Gastroesophageal sphincter (tissue), 4 donors: ENCODE measurements around the gene KCND3. TPM values are rescaled to one million over a fixed set of nuclear protein-coding genes. Genes with fewer than 3 reads are reported as not detected.

Experiments
- ATAC-seq: fragments of 150-250 bp; one replicate; pipeline ENCODE4 v1.9.1; 2016; ENCODE audit warnings: mild to moderate bottlenecking, moderate library complexity
- H3K27ac ChIP-seq, 4 donors: fragments of 200-600 bp; sonication (generic) in 3 of 4; 1 replicate in 3 of 4; 2 replicates in 1 of 4; pipeline ENCODE4 v1.5.1; 2016 to 2019
- H3K27me3 ChIP-seq: fragments of 200-600 bp; sonication (generic); one replicate; pipeline ENCODE4 v1.5.1; 2019
- H3K36me3 ChIP-seq, 2 donors: fragments of 200-600 bp; sonication (generic); one replicate each; pipeline ENCODE4 v1.5.1; 2019; ENCODE audit warnings: control low read depth in 1 of 2
- H3K4me1 ChIP-seq, 3 donors: fragments of 200-600 bp; sonication (generic); 1 replicate in 2 of 3; 2 replicates in 1 of 3; pipeline ENCODE4 v1.5.1; 2016 to 2019; ENCODE audit warnings: control low read depth in 2 of 3
- H3K4me3 ChIP-seq, 2 donors: fragments of 200-600 bp; sonication (generic); one replicate each; pipeline ENCODE4 v1.5.1; 2019; ENCODE audit warnings: mild to moderate bottlenecking in 1 of 2, moderate library complexity in 1 of 2
- H3K9me3 ChIP-seq, 3 donors: fragments of 200-600 bp; sonication (generic); one replicate each; pipeline ENCODE4 v1.5.1; 2017 to 2019; ENCODE audit warnings: control low read depth in 2 of 3
- EP300 ChIP-seq: sonication (generic); formaldehyde crosslinking; IDR thresholded peaks from one replicate; pipeline ENCODE4 v1.6.1; 2017; ENCODE audit warnings: antibody characterized with exemption, mild to moderate bottlenecking
- POLR2A ChIP-seq, 2 donors: fragments of 450-650 bp; IDR thresholded peaks; one replicate each; pipeline ENCODE4 v1.6.1; 2017; ENCODE audit warnings: antibody characterized with exemption in 2 of 2, mild to moderate bottlenecking in 2 of 2, moderate library complexity in 1 of 2
- POLR2AphosphoS5 ChIP-seq: sonication (generic); formaldehyde crosslinking; IDR thresholded peaks from one replicate; pipeline ENCODE4 v1.6.1; 2017; ENCODE audit warnings: antibody characterized with exemption
- WGBS, 2 donors: methylation state at CpG; one replicate each; pipeline ENCODE4 v1.1.5; 2018; ENCODE audit warnings: low coverage in 1 of 2; 5-methylcytosine and 5-hydroxymethylcytosine counted together
- total RNA-seq, 4 donors: library from RNA; depleted of rRNA; stranded (reverse); fragments of >200 nt; gene quantifications; one replicate each; pipeline ENCODE4 v1.1.0, GENCODE V29; 2016
- TF ChIP-seq, protein P1 (sequence below), 4 experiments: fragments of 200-600 bp in 2 of 4; fragments of 450-650 bp in 2 of 4; sonication (generic) in 1 of 4; IDR thresholded peaks; one replicate each; pipeline ENCODE4 v1.5.1; 2017 to 2019; ENCODE audit warnings: antibody characterized with exemption in 4 of 4, mild to moderate bottlenecking in 2 of 4, moderate library complexity in 2 of 4

KCND3 gene
- total RNA-seq: 10 to 100 TPM; 36.2 to 58.7 (median 57.4) TPM

DNA sequence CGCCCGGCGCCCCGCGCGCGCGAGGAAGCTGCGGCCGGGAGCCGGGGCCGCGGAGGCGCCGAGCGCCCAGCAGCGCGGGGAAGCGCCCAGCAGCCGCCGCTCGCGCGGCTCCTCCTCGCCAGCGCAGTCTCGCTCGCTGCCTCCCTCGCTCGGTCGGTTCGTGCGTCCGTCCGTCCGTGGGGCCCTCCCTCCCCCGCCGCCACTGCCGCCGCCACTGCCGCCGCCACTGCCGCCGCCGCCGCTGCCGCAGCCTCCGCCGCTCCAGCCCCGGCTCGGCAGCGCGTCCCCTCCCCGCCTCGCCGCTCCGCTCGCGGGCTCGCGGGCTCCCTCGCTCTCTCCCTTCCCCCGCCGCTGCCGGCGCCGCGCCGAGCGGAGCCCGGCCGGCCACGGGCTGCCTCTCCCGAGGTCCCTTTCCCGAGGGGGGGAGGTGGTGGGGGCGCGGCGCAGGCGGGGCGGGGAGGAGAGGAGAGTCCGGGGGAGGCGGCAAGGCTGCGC, at the start of gene KCND3:
Gene KCND3, minus strand, starts transcription at position 138 of the 495 bp plus-strand sequence.
- Histone ChIP-seq H3K27me3 (no peaks in the 10 kb centered on the region), H3K36me3 (no peaks in the 10 kb centered on the region), H3K9me3 (no peaks in the 10 kb centered on the region), H3K4me1 (peaks cover 0 to 61% (median 3%) of the 10 kb centered on the region in 3 donors), H3K27ac (peak within 1 kb of the TSS; percentile 82 to 92 (median 88)), H3K4me3 (peak within 1 kb of the TSS; percentile 63 to 98)
- peak; percentile 53 for ATAC-seq
- WGBS, 2 donors: no CpG with 5 or more reads among the region's 83 CpGs
- no peak for TF ChIP-seq EP300
- peak in 1 of 2 donors; percentile 45 for TF ChIP-seq POLR2A (IDR thresholded peaks at IDR 0.05)
- TF ChIP-seq, protein P1, sequence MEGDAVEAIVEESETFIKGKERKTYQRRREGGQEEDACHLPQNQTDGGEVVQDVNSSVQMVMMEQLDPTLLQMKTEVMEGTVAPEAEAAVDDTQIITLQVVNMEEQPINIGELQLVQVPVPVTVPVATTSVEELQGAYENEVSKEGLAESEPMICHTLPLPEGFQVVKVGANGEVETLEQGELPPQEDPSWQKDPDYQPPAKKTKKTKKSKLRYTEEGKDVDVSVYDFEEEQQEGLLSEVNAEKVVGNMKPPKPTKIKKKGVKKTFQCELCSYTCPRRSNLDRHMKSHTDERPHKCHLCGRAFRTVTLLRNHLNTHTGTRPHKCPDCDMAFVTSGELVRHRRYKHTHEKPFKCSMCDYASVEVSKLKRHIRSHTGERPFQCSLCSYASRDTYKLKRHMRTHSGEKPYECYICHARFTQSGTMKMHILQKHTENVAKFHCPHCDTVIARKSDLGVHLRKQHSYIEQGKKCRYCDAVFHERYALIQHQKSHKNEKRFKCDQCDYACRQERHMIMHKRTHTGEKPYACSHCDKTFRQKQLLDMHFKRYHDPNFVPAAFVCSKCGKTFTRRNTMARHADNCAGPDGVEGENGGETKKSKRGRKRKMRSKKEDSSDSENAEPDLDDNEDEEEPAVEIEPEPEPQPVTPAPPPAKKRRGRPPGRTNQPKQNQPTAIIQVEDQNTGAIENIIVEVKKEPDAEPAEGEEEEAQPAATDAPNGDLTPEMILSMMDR (IDR thresholded peaks at IDR 0.05): no peak

DNA sequence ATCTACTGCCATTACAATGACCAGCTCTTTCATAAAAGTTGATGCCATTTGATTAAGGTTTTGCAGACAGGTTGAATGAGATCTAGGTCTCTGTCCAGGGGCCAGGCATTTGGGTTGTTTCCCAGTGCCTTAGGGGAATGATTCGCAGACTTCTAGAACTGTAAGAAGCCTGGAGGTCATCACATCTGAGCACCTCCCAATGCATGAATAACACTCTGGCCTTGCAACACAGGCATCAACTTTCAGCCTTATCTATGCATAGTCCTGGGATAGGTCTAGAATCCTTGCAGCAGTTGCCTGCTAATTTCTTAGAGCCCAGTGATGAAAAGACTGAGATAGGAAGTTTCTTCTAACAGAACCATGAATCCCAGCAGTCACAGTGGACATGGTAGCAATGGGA, 44.8 kb upstream of the KCND3 start:
- no peak for ATAC-seq
- Histone ChIP-seq H3K4me3 (no peak overlapping the region), H3K27ac (no peak overlapping the region), H3K27me3 (no peaks in the 10 kb centered on the region), H3K9me3 (no peaks in the 10 kb centered on the region), H3K36me3 (no peaks in the 10 kb centered on the region), H3K4me1 (peaks cover 0 to 21% (median 0%) of the 10 kb centered on the region in 3 donors)
- WGBS, 2 donors: 100% methylated on average over 1 of the region's 1 CpG; no CpG with 5 or more reads in 1 of the 2 donors
- TF ChIP-seq POLR2A (IDR thresholded peaks at IDR 0.05) (no peak), EP300 (no peak), POLR2AphosphoS5 (no peak)
- TF ChIP-seq, protein P1 (IDR thresholded peaks at IDR 0.05): no peak

DNA sequence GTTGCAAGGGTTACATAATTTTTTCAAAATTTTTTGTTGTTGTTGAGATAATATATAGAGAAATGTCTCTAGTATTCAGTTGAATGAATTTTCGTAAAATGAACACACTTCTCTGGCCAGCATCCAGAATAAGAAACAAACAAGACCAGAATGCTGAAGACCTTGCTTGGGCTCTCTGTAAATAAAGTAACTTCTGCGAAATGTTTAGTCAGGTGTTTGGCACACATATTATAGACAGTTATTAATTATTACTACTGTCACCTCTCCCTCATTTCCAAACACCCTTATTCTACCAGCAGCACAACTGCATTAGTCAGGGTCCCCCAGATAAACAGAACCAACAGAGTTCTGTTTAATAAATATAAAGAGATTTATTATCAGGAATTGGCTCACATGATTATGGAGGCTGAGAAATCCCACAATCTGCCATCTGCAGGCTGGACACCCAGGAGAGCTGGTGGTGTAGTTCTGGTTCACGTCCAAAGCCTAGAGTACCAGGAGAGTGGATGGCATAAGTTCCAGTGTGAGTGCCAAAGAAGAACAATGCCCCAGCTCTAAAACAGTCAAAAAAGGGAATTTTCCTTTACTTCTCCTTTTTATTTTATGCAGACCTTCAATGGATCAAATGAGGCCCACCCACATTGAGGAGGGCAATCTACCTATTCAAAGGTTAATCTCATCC, 44.1 kb upstream of the KCND3 start:
- H3K36me3 ChIP-seq: no peaks in the 10 kb centered on the region
- ATAC-seq: no peak
- no peaks in the 10 kb centered on the region for H3K9me3 ChIP-seq
- WGBS, 2 donors: 33 to 58% methylated on average over 3 of the region's 3 CpGs
- TF ChIP-seq POLR2A (IDR thresholded peaks at IDR 0.05): no peak
- TF ChIP-seq, protein P1 (IDR thresholded peaks at IDR 0.05): no peak
- TF ChIP-seq EP300: no peak
- no peak for TF ChIP-seq POLR2AphosphoS5
- H3K27ac ChIP-seq: no peak overlapping the region
- H3K4me1 ChIP-seq: peaks cover 0 to 21% (median 0%) of the 10 kb centered on the region in 3 donors
- no peaks in the 10 kb centered on the region for H3K27me3 ChIP-seq
- no peak overlapping the region for H3K4me3 ChIP-seq

DNA sequence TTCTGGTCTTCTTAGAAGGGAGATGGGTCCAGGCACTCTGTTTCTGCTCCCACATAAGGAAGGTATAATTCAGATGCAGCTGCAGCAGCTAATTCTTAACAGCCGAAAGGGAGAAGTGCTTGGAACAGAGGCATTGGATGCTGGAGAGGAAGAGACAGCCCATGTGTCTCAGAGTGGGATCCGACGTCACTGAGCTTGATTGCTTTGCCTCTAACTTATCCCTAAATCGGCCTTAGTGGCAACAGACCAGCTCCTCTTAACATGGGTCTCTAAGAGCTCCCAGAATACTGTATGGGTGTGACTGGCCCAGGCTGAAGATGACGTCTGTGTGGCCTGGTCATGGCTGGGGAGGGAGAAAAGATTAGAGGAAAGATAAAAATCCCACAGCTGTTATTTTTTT, 40.7 kb upstream of the KCND3 start:
- H3K27me3 ChIP-seq: no peaks in the 10 kb centered on the region
- H3K9me3 ChIP-seq: no peaks in the 10 kb centered on the region
- H3K4me3 ChIP-seq: no peak overlapping the region
- 35 to 74% methylated on average over 5 of the region's 5 CpGs for WGBS, 2 donors
- H3K27ac ChIP-seq: no peak overlapping the region
- no peak for ATAC-seq
- peaks cover 0 to 29% (median 0%) of the 10 kb centered on the region in 3 donors for H3K4me1 ChIP-seq
- no peaks in the 10 kb centered on the region for H3K36me3 ChIP-seq
- TF ChIP-seq, protein P1 (IDR thresholded peaks at IDR 0.05): no peak
- no peak for TF ChIP-seq POLR2AphosphoS5
- TF ChIP-seq EP300: no peak
- no peak for TF ChIP-seq POLR2A (IDR thresholded peaks at IDR 0.05)

DNA sequence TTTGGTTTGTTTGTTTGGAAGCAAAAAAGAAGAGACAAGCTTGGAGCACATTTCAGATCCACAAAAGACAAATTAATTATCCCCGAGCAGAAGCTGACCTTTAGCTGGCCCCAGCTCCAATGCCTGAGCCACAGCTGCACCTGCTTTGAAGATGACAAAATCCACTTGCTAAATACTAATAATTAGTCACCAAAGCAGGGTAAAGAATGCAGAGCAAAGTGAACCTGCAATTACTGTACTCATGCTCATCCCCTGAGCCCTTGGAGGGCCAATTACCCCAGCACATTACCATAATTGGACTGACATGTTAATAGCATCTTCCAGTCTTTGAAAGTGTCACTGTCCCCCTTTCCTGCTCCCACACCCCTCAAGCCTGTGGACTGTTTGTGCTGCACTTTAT, 38.2 kb upstream of the KCND3 start:
- ATAC-seq: no peak
- no peaks in the 10 kb centered on the region for H3K36me3 ChIP-seq
- H3K4me3 ChIP-seq: no peak overlapping the region
- TF ChIP-seq POLR2AphosphoS5 (no peak), EP300 (no peak), POLR2A (IDR thresholded peaks at IDR 0.05) (no peak)
- TF ChIP-seq, protein P1 (IDR thresholded peaks at IDR 0.05): no peak
- peaks cover 0 to 22% (median 0%) of the 10 kb centered on the region in 3 donors for H3K4me1 ChIP-seq
- no peak overlapping the region for H3K27ac ChIP-seq
- no peaks in the 10 kb centered on the region for H3K9me3 ChIP-seq
- H3K27me3 ChIP-seq: no peaks in the 10 kb centered on the region
- 40% methylated on average over 1 of the region's 1 CpG; no CpG with 5 or more reads in 1 of the 2 donors for WGBS, 2 donors
